GM06990 (cell line): ENCODE data around the gene GNA14.

Source experiments
- DNase-seq: peaks from one replicate; pipeline ENCODE4 v3.0.0-alpha.2; 2011; ENCODE audit not compliant: insufficient read length; ENCODE audit errors: extremely low read depth
- H3K27me3 ChIP-seq: replicated peaks from 2 replicates; pipeline ENCODE4 v1.6.0; 2011; ENCODE audit warnings: low read length; ENCODE audit not compliant: control insufficient read depth, insufficient read depth
- H3K36me3 ChIP-seq: 2 replicates; pipeline ENCODE4 v1.5.1; 2011; ENCODE audit warnings: low read length; ENCODE audit not compliant: control insufficient read depth, insufficient read depth
- H3K4me3 ChIP-seq: replicated peaks from 2 replicates; pipeline ENCODE4 v1.5.1; 2011; ENCODE audit warnings: low read depth, mild to moderate bottlenecking, control low read depth, low read length
- CTCF ChIP-seq: IDR thresholded peaks from 2 replicates; pipeline ENCODE4 v1.5.1; 2011; ENCODE audit warnings: low read length, control low read depth, mild to moderate bottlenecking, inconsistent platforms; ENCODE audit not compliant: insufficient read depth, poor library complexity, severe bottlenecking

Gene GNA14

GRCh38 chr9:77663754-77664153 lies 15.6 kb upstream of the GNA14 start:
- Histone ChIP-seq H3K4me3 (no peak overlapping the region), H3K36me3 (no peaks in the 10 kb centered on the region), H3K27me3 (no peaks in the 10 kb centered on the region; the same call in 1 of the 2 replicates)
- no peak for DNase-seq
- no peak for TF ChIP-seq CTCF

- TF ChIP-seq CTCF, result no peak
- Histone ChIP-seq H3K27me3 (no peaks in the 10 kb centered on the region; the same call in 1 of the 2 replicates), H3K4me3 (no peak overlapping the region), H3K36me3 (no peaks in the 10 kb centered on the region)
- DNase-seq, result no peak
Measured at GRCh38 chr9:77661566-77662085, 13.5 kb upstream of the GNA14 start.

- Histone ChIP-seq H3K27me3 (no peaks in the 10 kb centered on the region; the same call in 1 of the 2 replicates), H3K36me3 (no peaks in the 10 kb centered on the region), H3K4me3 (no peak overlapping the region)
- no peak for TF ChIP-seq CTCF
- DNase-seq, result no peak
Measured at GRCh38 chr9:77659926-77660325, 11.8 kb upstream of the GNA14 start.

GRCh38 chr9:77651203-77651602 lies 3.1 kb upstream of the GNA14 start:
- DNase-seq, result no peak
- no peak overlapping the region for H3K4me3 ChIP-seq

GRCh38 chr9:77649109-77649812 lies 1.1 kb upstream of the GNA14 start:
- no peak overlapping the region for H3K4me3 ChIP-seq

More at GRCh38 chr9:77651203-77651602, 3.1 kb upstream of the GNA14 start:
- H3K27me3 ChIP-seq, result no peaks in the 10 kb centered on the region; the same call in 1 of the 2 replicates
- TF ChIP-seq CTCF, result no peak
- no peaks in the 10 kb centered on the region for H3K36me3 ChIP-seq

More at GRCh38 chr9:77649109-77649812, 1.1 kb upstream of the GNA14 start:
- no peak for TF ChIP-seq CTCF
- no peak for DNase-seq
- H3K36me3 ChIP-seq, result no peaks in the 10 kb centered on the region
- no peaks in the 10 kb centered on the region; the same call in 1 of the 2 replicates for H3K27me3 ChIP-seq
